ENCODE measurements around the gene CXXC1.
"Not testable (repeated sequence)": the region's sequence is repeated elsewhere in the genome, so short reads cannot be mapped to it uniquely, and the experiment has no call there.

The CXXC1 gene

DNA sequence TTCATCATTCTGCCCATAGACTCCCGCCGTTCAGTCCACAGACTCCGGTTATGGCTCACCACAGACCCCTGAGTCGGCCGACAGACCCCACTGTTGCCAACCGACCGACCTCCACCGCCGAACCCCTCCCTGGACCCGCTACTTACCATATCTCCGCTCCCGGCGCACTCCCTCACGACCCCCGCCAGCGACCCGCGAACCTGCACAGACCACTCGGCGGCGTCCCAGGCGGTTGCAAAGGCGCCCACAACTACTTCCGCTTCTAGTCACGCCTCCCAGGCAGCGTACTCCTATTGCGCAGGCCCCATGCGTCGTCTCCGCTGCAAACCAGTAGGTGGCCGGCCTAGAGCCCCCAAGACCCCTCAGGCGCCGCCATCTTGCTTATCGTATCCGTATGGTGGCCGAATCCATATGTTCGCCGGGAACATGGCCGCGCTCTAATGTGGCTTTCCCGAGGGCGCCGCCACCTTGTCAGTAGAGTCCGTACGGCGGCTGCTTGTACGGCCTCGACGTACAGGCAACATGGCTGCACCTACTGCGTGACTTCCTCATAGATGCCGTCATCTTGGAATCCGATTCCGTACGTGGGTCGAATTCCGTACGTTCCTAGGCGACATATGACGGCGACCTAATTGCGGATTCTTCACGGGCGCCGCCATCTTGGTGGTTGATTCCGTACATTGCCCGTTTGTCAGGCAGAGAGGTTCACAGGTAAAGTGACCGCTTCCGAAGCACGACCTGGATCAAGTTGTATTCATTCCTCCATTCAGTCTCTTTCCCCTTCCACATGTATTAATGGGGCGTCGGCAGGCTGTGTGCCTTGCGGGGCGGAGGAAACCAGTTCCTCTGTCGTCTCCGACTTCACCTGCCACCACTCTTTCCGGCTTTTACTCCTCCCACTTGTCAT is at the start of gene CXXC1:
Gene CXXC1, minus strand, starts transcription at position 252 of the 907 bp plus-strand sequence. Its CDS starts 103 bp downstream, at position 149.
- DNase-seq (ENCODE audit: low spot score): peak; percentile 94

DNA sequence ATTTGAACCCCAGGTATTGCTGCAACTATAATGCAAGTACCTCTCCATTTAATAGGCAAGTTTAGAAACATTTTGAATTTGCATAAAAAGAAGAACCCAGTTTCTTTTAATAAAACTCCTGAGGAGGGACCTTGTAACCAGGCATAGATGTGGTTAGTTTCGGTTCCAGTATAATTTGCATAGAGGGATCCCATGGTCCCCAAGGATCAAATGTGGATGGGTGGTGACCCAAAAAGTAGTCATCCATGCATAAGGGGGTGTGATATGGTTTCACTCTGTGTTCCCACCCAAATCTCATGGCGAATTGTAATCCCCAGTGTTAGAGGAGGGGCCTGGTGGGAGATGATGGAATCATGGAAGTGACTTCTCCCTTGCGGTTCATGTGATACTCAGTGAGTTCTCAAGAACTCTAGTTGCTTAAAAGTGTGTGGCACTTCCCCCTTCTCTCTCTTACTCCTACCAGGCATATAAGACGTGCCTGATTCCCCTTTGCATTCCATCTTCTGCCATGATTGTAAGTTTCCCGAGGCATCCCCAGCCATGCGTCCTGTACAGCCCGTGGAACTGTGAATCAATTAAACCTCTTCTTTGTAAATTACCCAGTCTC is 47.2 kb upstream of the CXXC1 start:
- DNase-seq (ENCODE audit: low spot score): no peak

GRCh38 chr18:50331691-50332090 is 44.2 kb upstream of the CXXC1 start:
- DNase-seq (ENCODE audit: low spot score): no peak

GRCh38 chr18:50330176-50330575 is 42.7 kb upstream of the CXXC1 start:
- DNase-seq (ENCODE audit: low spot score): no peak

GRCh38 chr18:50327983-50328382 is 40.5 kb upstream of the CXXC1 start:
- no peak for DNase-seq (ENCODE audit: low spot score)

- DNase-seq (ENCODE audit: low spot score): no peak
Observed at GRCh38 chr18:50320719-50321118, 33.2 kb upstream of the CXXC1 start.

GRCh38 chr18:50315100-50315871 is 27.8 kb upstream of the CXXC1 start:
- DNase-seq (ENCODE audit: low spot score): no peak

GRCh38 chr18:50313873-50314460 is 26.5 kb upstream of the CXXC1 start:
- no peak for DNase-seq (ENCODE audit: low spot score)

GRCh38 chr18:50313031-50313607 is 25.6 kb upstream of the CXXC1 start:
- DNase-seq (ENCODE audit: low spot score): no peak

- DNase-seq (ENCODE audit: low spot score): no peak
Observed at GRCh38 chr18:50312296-50313030, 25.0 kb upstream of the CXXC1 start.

- no peak for DNase-seq (ENCODE audit: low spot score)
Observed at GRCh38 chr18:50311650-50312049, 24.2 kb upstream of the CXXC1 start.

DNA sequence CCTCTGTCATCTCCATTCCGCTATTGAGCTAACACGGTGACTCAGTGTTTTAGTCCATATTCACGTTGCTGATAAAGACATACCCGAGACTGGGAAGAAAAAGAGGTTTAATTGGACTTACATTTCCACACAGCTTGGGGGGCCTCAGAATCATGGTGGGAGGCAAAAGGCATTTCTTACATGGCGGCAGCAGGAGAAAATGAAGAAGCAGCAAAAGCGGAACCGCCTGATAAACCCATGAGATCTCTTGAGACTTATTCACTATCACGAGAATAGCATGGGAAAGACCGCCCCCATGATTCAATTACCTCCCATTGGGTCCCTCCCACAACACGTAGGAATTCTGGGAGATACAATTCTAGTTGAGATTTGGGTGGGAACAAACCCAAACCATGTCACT is 22.6 kb upstream of the CXXC1 start:
- no peak for DNase-seq (ENCODE audit: low spot score)

- DNase-seq (ENCODE audit: low spot score): not testable (repeated sequence)
Observed at GRCh38 chr18:50308851-50309250, 21.4 kb upstream of the CXXC1 start.

DNA sequence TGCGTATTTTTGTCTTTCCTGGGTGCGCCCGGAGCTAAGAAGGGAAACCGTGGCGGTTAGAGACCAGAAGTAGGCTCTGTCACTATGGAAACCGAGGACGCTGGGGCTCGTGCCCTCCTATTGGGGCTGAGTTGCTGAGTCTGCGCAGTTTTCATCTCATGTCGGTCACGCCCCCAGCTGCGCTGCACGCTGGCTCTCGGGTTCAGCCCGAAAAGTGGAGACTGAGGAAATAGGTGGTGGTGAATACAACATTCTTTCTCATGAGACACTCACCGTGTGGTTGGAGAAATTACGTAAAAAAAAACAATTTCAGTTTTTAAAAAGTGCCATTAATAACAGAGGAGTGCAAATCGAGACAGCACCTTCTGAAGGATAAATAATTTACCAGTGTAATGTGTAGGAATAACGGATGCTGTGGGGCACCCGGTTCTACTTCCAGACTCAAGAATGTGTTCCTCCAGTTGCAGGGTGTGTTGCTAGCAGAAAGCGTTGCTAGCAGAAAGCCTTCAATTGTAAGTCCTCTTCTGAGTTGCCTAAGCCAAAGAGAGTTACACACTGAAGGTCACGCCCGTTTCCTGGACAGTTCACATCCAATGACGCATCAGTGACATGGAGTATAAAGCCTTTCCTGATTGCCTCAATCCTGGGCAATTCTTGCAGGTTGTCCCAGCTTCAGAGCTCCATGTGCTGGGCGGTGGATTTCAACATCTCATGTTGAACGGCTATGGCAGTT is 20.4 kb upstream of the CXXC1 start:
- DNase-seq (ENCODE audit: low spot score): peak; percentile 99

- no peak for DNase-seq (ENCODE audit: low spot score)
Observed at GRCh38 chr18:50307400-50307737, 19.9 kb upstream of the CXXC1 start.

- DNase-seq (ENCODE audit: low spot score): peak; percentile 25
Observed at GRCh38 chr18:50306944-50307343, 19.5 kb upstream of the CXXC1 start.

GRCh38 chr18:50301074-50301473 is 13.6 kb upstream of the CXXC1 start:
- no peak for DNase-seq (ENCODE audit: low spot score)

GRCh38 chr18:50299626-50300388 is 12.3 kb upstream of the CXXC1 start:
- DNase-seq (ENCODE audit: low spot score): no peak

GRCh38 chr18:50298443-50299284 is 11.2 kb upstream of the CXXC1 start:
- DNase-seq (ENCODE audit: low spot score): no peak
